Gastrocnemius medialis (tissue), 4 donors: Measurements from ENCODE around the gene CRB2.

ENCODE experiments used
- POLR2A ChIP-seq, 2 donors: fragments of 450-650 bp; IDR thresholded peaks; one replicate each; pipeline ENCODE4 v1.6.1; 2017; ENCODE audit warnings: antibody characterized with exemption in 2 of 2, mild to moderate bottlenecking in 2 of 2, moderate library complexity in 2 of 2
- TF ChIP-seq, protein P1 (sequence below), 5 experiments: fragments of 450-650 bp in 3 of 5; fragments of 200-600 bp in 2 of 5; sonication (generic) in 2 of 5; IDR thresholded peaks in 4 of 5; conservative IDR thresholded peaks in 1 of 5; 1 replicate in 4 of 5; 2 replicates in 1 of 5; pipeline ENCODE4 v1.5.1; 2016 to 2019; ENCODE audit warnings: antibody characterized with exemption in 5 of 5, mild to moderate bottlenecking in 3 of 5, moderate library complexity in 3 of 5

DNA sequence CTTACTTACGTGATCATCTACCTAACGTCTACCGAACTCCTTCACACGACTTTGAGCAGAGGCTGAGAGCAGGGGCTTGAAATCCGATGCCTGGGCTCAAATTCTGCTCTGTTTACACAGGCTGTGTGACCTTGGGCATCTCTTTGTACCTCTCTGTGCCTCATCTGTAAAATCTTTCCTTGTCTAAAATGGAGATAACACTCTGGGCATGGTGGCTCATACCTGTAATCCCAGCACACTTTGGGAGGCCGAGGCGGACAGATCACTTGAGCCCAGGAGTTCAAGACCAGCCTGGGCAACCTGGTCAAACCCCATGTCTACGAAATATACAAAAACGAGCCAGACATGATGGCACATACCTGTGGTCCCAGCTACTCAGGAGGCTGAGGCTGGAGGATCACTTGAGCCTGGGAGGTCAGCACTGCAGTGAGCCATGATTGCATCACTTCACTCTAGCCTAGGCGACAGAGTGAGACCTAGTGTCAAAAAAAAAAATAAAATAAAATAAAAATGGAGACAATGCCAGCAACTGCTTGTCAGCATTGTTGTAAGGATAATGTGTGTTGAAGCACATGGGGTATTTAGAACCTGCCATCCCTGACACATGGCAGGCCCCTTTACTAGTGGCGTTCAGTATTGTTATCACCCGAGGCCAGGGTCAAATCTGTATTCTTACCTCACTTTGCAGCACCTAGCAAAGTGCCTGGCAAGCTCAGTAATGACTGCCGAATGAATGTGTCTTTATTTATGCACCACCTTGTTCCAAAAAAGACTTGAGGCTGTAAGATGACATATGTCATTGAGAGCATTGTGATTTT, 32.6 kb upstream of the CRB2 start:
- no peak for TF ChIP-seq POLR2A (IDR thresholded peaks at IDR 0.05)
- TF ChIP-seq, protein P1, sequence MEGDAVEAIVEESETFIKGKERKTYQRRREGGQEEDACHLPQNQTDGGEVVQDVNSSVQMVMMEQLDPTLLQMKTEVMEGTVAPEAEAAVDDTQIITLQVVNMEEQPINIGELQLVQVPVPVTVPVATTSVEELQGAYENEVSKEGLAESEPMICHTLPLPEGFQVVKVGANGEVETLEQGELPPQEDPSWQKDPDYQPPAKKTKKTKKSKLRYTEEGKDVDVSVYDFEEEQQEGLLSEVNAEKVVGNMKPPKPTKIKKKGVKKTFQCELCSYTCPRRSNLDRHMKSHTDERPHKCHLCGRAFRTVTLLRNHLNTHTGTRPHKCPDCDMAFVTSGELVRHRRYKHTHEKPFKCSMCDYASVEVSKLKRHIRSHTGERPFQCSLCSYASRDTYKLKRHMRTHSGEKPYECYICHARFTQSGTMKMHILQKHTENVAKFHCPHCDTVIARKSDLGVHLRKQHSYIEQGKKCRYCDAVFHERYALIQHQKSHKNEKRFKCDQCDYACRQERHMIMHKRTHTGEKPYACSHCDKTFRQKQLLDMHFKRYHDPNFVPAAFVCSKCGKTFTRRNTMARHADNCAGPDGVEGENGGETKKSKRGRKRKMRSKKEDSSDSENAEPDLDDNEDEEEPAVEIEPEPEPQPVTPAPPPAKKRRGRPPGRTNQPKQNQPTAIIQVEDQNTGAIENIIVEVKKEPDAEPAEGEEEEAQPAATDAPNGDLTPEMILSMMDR (IDR thresholded peaks at IDR 0.05 in 4 of 5, conservative IDR thresholded peaks at IDR 0.05 in 1 of 5), result no peak
